ENCODE data around the gene NPY. TPM values are rescaled to one million over a fixed set of nuclear protein-coding genes. Genes with fewer than 3 reads are reported as not detected.

The NPY gene
- total RNA-seq, 1 experiment from 2014 or later = not detected

DNA sequence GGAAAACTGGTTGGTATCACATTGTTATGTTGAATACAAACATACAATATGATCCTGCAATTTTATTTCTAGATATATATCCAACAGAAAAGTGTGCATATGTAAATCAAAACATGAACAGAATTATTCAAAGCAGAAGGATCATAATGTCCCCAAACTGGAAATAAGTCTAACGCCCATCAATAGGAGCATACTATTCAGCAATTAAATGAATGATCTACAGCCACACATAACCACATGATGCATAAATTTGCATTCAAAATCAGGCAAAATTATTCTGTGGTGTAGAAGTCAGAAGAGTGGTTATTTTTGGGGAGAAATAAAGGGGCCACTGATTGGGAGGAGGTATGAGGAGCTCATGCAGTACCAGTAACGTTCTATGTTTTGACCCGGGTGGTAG, 28.6 kb downstream of the NPY start:
- POLR2A ChIA-PET = interaction anchor here (0.5 kb wide), 1 partner anchor 361 kb away, joined by 4 read pairs; no protein-coding TSS in a partner anchor
- no peak overlapping the region for H3K27ac Mint-ChIP-seq (ENCODE audit: low read depth, unreplicated experiment)
- no peaks in the 10 kb centered on the region for H3K9me3 Mint-ChIP-seq (ENCODE audit: unreplicated experiment)

DNA sequence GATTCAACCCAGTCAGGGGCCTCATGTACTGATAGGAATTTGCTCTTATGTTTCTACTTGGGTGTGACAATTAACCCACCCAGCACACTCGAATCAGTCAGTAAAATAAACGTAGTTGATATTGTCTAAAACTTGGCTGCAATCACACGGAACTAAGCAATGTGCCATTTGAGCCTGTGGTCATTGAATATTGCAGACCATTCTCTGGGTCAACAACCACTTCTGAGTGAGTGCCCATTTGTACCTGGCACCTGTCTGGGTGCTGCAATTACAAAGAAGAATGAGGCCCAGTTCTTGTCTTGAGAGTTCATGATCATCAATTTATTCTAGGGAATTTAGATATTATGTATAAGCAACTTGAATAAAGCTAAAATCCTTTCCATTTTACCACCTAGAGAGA, 29.8 kb downstream of the NPY start:
- ChIA-PET POLR2A (no interaction called here), CTCF (interaction anchor here (0.6 kb wide), 2 partner anchors 101 to 169 kb away, joined by 3 read pairs; no protein-coding TSS in a partner anchor)
- Mint-ChIP-seq H3K27me3 (ENCODE audit: insufficient read depth, unreplicated experiment) (no peaks in the 10 kb centered on the region), H3K36me3 (ENCODE audit: insufficient read depth, unreplicated experiment) (no peaks in the 10 kb centered on the region), H3K27ac (ENCODE audit: low read depth, unreplicated experiment) (no peak overlapping the region), H3K9me3 (ENCODE audit: unreplicated experiment) (no peaks in the 10 kb centered on the region), H3K4me3 (ENCODE audit: unreplicated experiment) (no peak overlapping the region), H3K4me1 (ENCODE audit: insufficient read depth, unreplicated experiment) (no peaks in the 10 kb centered on the region)
- TF ChIP-seq, protein P1, sequence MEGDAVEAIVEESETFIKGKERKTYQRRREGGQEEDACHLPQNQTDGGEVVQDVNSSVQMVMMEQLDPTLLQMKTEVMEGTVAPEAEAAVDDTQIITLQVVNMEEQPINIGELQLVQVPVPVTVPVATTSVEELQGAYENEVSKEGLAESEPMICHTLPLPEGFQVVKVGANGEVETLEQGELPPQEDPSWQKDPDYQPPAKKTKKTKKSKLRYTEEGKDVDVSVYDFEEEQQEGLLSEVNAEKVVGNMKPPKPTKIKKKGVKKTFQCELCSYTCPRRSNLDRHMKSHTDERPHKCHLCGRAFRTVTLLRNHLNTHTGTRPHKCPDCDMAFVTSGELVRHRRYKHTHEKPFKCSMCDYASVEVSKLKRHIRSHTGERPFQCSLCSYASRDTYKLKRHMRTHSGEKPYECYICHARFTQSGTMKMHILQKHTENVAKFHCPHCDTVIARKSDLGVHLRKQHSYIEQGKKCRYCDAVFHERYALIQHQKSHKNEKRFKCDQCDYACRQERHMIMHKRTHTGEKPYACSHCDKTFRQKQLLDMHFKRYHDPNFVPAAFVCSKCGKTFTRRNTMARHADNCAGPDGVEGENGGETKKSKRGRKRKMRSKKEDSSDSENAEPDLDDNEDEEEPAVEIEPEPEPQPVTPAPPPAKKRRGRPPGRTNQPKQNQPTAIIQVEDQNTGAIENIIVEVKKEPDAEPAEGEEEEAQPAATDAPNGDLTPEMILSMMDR (IDR thresholded peaks at IDR 0.05; ENCODE audit: unreplicated experiment) = no peak
- no TSS peak for BruUV-seq (replicated peaks)
- DNase-seq (ENCODE audit: unreplicated experiment) = no peak
- intact Hi-C loops (cut with micrococcal nuclease) = no loop called here

More for the DNA sequence above, 28.6 kb downstream of the NPY start:
- Mint-ChIP-seq H3K4me3 (ENCODE audit: unreplicated experiment) (no peak overlapping the region), H3K27me3 (ENCODE audit: insufficient read depth, unreplicated experiment) (no peaks in the 10 kb centered on the region), H3K36me3 (ENCODE audit: insufficient read depth, unreplicated experiment) (no peaks in the 10 kb centered on the region), H3K4me1 (ENCODE audit: insufficient read depth, unreplicated experiment) (no peaks in the 10 kb centered on the region)
- DNase-seq (ENCODE audit: unreplicated experiment) = no peak
- CTCF ChIA-PET = interaction anchor here (0.6 to 1.1 kb wide), 2 partner anchors 69 to 848 kb away, joined by 3 read pairs; no protein-coding TSS in a partner anchor
- BruUV-seq (replicated peaks) = no TSS peak
- TF ChIP-seq, protein P1 (IDR thresholded peaks at IDR 0.05; ENCODE audit: unreplicated experiment) = no peak
- intact Hi-C loops (cut with micrococcal nuclease) = no loop called here

- CTCF ChIA-PET = no interaction called here
- no peaks in the 10 kb centered on the region for H3K4me1 Mint-ChIP-seq (ENCODE audit: insufficient read depth, unreplicated experiment)
- no peaks in the 10 kb centered on the region for H3K36me3 Mint-ChIP-seq (ENCODE audit: insufficient read depth, unreplicated experiment)
- BruUV-seq (replicated peaks) = no TSS peak
- no peak overlapping the region for H3K27ac Mint-ChIP-seq (ENCODE audit: low read depth, unreplicated experiment)
- no peak for DNase-seq (ENCODE audit: unreplicated experiment)
- intact Hi-C loops (cut with micrococcal nuclease) = no loop called here
- peaks cover 11% of the 10 kb centered on the region for H3K27me3 Mint-ChIP-seq (ENCODE audit: insufficient read depth, unreplicated experiment)
- no peaks in the 10 kb centered on the region for H3K9me3 Mint-ChIP-seq (ENCODE audit: unreplicated experiment)
- TF ChIP-seq, protein P1 (IDR thresholded peaks at IDR 0.05; ENCODE audit: unreplicated experiment) = no peak
- H3K4me3 Mint-ChIP-seq (ENCODE audit: unreplicated experiment) = no peak overlapping the region
- POLR2A ChIA-PET = no interaction called here
Measured at GRCh38 chr7:24316340-24316739, 32.4 kb downstream of the NPY start.

DNA sequence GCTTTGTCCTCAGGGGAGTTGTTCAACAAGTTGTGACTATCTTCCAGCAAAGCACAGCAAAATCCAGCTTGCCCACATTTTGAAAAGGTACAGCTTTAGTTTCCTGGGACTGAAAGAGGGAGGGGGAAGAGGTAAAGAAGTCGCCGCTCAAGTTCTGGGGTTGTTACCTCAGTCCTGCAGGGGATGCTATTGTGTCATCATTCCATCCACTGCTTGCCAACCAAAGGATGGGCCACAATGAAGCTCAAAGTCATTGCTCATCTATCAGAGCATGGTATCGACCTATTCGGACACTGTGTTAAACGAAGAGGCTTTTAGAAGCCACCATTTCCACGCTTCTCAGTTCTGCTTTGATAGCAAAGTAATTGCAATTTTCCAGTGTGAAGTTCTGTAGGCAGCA, 34.3 kb downstream of the NPY start:
- H3K4me1 Mint-ChIP-seq (ENCODE audit: insufficient read depth, unreplicated experiment) = no peaks in the 10 kb centered on the region
- intact Hi-C loops (cut with micrococcal nuclease) = no loop called here
- H3K9me3 Mint-ChIP-seq (ENCODE audit: unreplicated experiment) = no peaks in the 10 kb centered on the region
- TF ChIP-seq, protein P1 (IDR thresholded peaks at IDR 0.05; ENCODE audit: unreplicated experiment) = no peak
- ChIA-PET POLR2A (no interaction called here), CTCF (interaction anchor here (0.6 to 1.6 kb wide), 4 partner anchors 8 to 63 kb away, joined by 3 to 5 read pairs (median 4); no protein-coding TSS in a partner anchor)
- no peak overlapping the region for H3K4me3 Mint-ChIP-seq (ENCODE audit: unreplicated experiment)
- H3K27ac Mint-ChIP-seq (ENCODE audit: low read depth, unreplicated experiment) = no peak overlapping the region
- DNase-seq (ENCODE audit: unreplicated experiment) = peak; percentile 34
- peaks cover 11% of the 10 kb centered on the region for H3K27me3 Mint-ChIP-seq (ENCODE audit: insufficient read depth, unreplicated experiment)
- H3K36me3 Mint-ChIP-seq (ENCODE audit: insufficient read depth, unreplicated experiment) = no peaks in the 10 kb centered on the region
- no TSS peak for BruUV-seq (replicated peaks)

All from MCF 10A (cell line).